ENCODE measurements around the gene SBNO2. TPM values are rescaled to one million over a fixed set of nuclear protein-coding genes. Genes with fewer than 3 reads are reported as not detected.

The SBNO2 gene
- total and polyA plus RNA-seq, 2 donors (not counting 3 experiments of a cell fraction or from before 2014, with no cell fraction given) = 31.4 to 65.7 TPM

DNA sequence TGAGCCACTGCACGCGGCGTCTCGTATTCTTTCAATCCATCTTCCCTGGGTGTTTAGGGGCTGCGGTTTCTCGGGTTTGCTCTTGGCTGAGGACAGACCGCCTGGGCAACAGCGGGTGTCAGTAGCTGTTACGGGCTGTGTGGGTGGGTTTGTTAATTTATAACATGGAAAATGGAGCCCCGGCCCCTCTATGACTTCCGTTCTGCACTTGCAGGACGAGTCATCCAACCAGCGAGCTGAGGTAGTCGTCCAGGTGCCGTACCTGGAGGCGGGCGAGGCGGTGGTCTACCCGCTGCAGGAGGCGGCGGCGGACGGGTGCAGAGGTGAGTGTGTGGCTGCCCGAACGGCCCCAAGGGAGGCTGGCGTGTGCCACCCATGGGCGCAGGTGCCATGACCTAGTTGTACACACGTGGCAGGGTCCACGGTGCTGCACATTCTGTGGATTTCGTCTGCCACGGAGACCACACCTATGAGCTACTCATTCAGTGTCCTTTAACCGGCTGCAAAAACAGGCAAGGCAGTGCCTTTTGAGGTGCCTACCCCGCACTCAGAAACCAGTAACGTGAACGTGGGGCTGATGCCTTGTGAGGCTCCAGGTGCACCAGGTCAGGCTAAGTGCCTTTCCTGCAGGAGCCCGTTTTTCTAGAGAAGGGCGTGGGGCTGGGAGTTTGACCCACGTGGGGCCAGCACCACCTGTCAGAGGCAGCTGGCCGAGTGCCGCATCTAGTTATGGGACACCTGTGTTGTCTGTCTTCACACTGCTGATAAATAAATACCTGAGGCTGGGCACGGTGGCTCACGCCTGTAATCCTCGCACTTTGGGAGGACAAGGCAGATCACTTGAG lies 89.8 kb downstream of the SBNO2 start:
- ChIA-PET CTCF (interaction anchor here (1.9 kb wide), 1 partner anchor 29 kb away, joined by 7 read pairs; no protein-coding TSS in a partner anchor), POLR2A (interaction anchor here (0.6 kb wide), 1 partner anchor 382 kb away, joined by 3 read pairs; no protein-coding TSS in a partner anchor)
- Histone ChIP-seq H3K27me3 (ENCODE audit: control insufficient read depth in 2 of 2, insufficient read depth in 2 of 2, low read length in 2 of 2) (no peaks in the 10 kb centered on the region), H3K27ac (ENCODE audit: insufficient read depth, low read depth, low read length) (no peak overlapping the region), H3K9me3 (replicated peaks; ENCODE audit: control insufficient read depth, insufficient read depth, low read length) (no peaks in the 10 kb centered on the region), H3K9me1 (replicated peaks; ENCODE audit: control insufficient read depth, extremely low read depth, insufficient read depth, low read length) (no peaks in the 10 kb centered on the region), H3K79me2 (ENCODE audit: control insufficient read depth, insufficient read depth, low read length) (no peaks in the 10 kb centered on the region), H2AFZ (ENCODE audit: low read depth, low read length) (no peak overlapping the region), H4K20me1 (replicated peaks; ENCODE audit: control insufficient read depth, extremely low read depth, insufficient read depth, low read length) (no peaks in the 10 kb centered on the region), H3K36me3 (ENCODE audit: control insufficient read depth in 2 of 2, extremely low read depth in 1 of 2, insufficient read depth in 2 of 2, low read length in 2 of 2) (peaks cover 9 to 12% of the 10 kb centered on the region in 2 experiments), H3K4me1 (ENCODE audit: control insufficient read depth, extremely low read depth, insufficient read depth, low read length) (no peaks in the 10 kb centered on the region), H3K9ac (replicated peaks; ENCODE audit: extremely low read depth, insufficient read depth, low read length) (no peak overlapping the region), H3K4me3 (replicated peaks in 1 of 3; ENCODE audit: insufficient read depth in 1 of 3, low read depth in 1 of 3, low read length in 3 of 3) (no peak overlapping the region), H3K4me2 (ENCODE audit: insufficient read depth, low read length) (no peak overlapping the region)
- FAIRE-seq (no peak), DNase-seq (ENCODE audit: low read depth, low spot score) (no peak)
- dilution Hi-C loops (cut with MboI; ENCODE audit: extremely low pct_ligation_motif_present, low sequenced_read_pairs) = no loop called here
- intact Hi-C loops (cut with micrococcal nuclease) = no loop called here
- BruUV-seq (replicated peaks) = no TSS peak
- TF ChIP-seq FOS (IDR thresholded peaks at IDR 0.05; ENCODE audit: borderline replicate concordance, insufficient read depth, low read length) (no peak), MYC (IDR thresholded peaks at IDR 0.05; ENCODE audit: low read depth, low read length) (no peak), POLR2AphosphoS5 (IDR thresholded peaks at IDR 0.05; ENCODE audit: insufficient read depth, low read depth, low read length) (no peak), CTCF (IDR thresholded peaks at IDR 0.05; ENCODE audit: extremely low read depth in 1 of 2, insufficient read depth in 1 of 2, low read depth in 1 of 2, low read length in 2 of 2) (no peak), MAX (IDR thresholded peaks at IDR 0.05; ENCODE audit: insufficient read depth, insufficient read length) (no peak), JUN (IDR thresholded peaks at IDR 0.05; ENCODE audit: borderline replicate concordance, insufficient read depth, insufficient read length, low read depth) (no peak), GATA2 (IDR thresholded peaks at IDR 0.05; ENCODE audit: insufficient read depth, insufficient read length, low read depth, low read length) (no peak), POLR2A (IDR thresholded peaks at IDR 0.05; ENCODE audit: low read depth, low read length) (no peak)

All from endothelial cell of umbilical vein (primary cell).